Right forelimb (tissue), 1 donor: ENCODE data around the gene MGA.

Experiments
- DNase-seq: peaks from one replicate; pipeline ENCODE4 v3.0.0-alpha.2; 2018

The MGA gene

DNA sequence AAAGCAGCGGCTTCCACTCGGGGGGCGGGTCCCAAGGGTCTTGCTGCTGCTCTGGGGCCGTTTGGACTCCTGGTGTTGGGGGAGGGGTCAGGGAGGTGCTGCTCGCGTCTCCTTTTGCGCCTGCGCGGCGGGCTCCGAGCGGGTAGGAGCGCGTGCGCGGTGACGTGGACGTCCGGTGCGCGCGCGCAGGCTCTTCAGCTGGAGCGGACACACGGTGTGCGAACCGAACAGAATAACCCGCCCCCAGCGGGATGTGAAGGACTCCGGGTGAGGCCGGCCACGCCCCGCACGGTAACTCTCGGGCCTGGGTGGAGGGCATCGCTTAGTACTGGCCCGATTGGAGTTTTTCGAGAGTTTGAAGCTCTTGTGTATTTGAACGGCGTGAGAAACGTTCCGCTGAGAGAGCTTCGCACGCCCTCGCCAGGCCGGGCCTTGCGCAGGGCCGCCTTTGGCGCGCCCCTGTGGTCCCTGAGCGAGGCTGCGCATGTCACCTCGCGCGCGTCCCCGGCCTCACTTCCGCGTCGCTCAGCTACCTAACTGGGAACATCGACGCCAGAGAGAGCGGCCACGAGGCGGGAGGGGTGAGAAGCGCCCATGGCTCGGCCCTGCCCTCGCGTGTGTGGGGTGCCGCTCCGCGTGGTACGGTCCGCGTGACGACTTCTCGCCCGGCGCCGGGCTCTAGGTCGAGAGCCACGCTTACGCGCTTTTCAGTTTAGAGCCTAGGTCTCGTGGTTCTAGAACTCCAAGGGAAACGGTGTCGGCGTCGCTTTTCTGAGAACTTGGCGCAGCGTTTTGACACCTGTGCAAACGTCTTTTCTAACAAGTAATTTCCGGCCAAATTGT is at the start of gene MGA:
MGA (plus strand) TSS at position 171 of the 843 bp plus-strand sequence.
- DNase-seq = peak; percentile 95

DNA sequence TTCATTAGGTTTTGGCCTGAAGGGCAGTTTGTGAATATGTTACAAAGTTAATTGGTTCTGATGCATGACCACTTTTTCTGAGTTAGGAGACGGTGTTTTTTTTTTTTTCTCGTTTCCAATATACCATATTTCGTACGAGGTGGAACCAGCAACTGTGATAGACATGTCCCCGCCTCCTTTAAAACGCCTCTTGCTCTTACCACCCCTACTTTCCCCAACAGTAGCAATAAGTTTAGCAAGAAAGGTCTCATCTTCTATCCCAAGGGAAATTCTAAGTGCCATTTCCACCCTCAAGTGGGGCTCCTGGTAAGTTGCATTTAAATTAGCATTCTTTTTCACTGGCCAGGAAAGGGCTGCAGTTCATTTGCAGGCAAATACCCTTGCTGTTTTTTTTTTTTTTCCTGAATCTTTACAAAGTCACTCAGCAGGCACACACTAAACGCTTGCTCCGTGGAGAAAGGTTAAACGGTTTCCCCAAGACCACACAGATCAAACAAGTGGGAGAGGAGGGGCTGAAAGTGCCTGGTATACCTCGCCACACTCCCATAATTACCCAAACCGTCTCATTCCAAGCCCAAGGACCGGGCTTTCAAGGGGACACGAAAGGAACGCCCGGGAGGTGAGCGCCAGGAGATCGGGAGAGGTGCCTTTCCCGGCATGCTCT is 39.5 kb upstream of the MGA start:
- no peak for DNase-seq

DNA sequence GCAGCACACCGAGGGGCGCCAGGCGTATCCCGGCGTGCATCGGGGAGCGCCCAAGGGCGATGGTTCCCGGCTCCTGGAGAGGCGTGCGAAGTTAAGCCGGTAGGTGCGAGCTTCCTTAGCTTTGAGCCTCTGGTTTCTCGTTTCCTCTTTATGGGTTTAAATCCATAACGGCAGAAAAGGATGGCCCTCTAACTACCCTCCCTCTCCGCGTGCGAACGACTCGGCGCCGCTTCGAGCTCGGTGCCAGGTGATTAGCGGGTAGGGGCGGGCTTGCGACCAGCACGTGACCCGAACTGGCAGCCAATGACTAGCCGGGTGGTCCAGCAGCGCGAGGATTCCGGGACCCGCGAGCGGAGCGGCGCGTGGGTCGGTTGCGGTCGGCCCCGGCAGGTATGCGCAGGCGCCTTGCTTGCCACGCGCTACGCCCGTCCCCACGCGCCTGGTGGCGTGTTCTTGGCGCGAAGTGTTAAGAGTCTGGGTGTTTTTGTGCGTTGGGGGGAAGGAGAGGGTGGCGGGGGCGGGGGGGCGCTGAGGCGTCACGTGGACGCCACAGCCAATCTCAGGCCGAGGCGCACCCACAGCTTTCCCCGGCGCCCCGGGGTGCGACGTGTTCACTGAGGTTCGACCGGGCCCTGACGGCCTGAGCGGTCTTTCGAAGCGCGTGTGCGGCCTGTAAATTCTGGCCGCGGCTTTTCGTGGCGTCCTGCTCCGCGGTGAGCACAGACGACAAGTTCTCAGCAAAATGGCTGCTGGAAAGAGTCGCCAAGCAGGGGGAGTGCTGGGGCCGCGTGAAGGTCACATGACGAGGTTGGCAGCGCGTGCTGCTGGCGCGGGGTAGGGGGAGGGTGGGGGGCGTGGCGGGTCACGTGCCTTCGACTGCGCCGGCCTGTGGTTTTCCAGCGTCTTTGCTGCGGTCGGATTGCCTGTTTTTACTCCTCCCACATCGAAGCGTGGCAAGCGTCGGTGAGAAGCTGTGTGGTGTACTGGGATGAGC is 38.7 kb upstream of the MGA start:
- peak; percentile 96 for DNase-seq

DNA sequence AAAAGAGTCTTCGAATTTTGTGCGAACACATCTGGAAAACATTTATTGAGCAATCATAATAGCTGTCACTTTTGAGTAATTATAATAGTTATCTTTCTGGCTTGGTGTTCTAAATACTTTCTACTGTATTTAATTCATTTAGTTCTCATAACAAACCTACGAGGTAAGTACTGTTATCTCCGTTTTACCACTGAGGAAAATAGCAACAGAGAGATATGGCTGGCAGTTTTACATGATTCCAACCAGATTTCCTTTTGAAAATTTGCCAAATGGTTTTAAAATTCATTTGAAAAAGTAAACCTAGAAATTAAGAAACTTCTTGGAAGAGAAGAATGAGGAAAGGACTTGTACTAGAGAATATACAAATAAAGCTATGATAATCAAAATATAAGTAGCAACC is 37.3 kb upstream of the MGA start:
- no peak for DNase-seq

DNA sequence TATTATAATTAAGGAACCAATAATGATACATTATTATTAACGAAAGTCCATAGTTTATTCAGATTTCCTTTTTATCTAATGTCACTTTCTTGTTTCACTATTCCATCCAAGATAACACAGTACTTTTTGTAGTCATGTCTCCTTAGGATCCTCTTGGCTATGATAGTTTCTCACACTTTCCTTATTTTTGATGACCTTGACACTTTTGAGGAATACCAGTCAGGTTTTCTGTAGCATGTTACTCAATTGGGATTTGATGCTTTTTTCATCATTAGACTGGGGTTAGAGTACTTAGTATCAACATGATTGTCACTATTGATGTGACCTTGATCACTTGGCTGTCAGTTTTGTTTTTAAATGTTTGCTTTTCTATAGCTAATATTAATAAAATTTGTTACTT is 33.0 kb upstream of the MGA start:
- no peak for DNase-seq

DNA sequence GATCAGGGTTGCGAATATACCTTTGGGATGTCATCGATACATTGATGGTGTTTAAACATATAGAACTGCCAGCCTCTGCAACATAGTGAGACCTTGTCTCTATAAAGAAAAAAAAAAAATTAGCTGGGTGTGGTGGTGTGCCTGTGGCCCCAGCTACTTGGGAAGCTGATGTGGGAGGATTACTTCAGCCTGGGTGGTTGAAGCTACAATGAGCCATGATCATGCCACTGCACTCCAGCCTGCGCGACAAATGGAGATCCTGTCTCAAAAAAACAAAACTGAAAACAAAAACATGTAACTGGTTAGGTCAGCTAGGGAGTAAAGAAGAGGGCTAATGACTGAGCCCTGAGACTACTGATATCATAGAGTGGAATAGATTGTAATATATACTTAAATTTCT is 30.7 kb upstream of the MGA start:
- DNase-seq = no peak

DNA sequence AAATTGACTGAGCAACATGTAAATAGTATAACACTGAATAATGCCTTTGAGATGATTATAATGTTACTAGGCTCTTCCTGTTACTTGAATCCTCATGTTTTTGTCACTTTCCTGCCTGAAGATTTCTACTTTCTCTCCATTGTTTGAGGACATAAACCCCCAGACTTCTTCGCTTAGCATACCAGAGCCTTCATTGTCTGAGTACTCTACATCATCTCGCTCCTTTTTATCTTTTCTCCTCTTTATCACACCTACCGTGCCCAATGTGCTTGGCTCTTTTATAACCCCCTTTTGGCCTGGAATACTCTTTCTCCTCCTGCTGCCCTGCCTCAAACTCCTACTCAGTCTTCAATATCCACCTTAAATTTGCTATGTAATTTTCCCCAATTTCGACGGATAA is 30.3 kb upstream of the MGA start:
- no peak for DNase-seq

DNA sequence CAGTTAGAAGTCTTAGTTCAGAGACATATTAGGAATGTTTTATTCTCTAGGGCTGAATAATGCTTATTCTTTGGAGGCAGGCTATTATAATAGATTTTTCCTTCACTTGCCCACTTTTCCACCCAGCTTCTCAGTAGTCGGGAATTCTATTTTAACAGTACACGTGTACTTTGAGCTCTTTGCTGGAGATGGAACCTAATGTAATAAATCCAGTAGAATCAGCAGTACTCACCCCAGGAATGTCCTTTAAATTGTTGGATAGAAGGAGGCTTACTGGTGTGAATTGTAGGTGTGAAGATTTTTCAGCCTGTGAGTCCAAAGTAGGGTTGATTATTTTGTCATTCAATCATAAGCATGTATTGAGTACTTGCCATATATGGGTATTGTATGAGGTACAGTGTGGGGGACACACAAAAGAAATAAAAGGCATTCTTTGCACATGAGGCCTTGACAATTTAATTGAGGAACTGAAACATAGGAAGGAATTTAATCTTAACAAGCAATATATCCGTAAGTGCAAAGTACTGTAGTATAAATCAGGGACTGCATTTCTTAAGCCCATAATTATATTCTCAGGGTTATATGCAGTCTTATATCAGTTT is 29.5 kb upstream of the MGA start:
- DNase-seq = no peak

DNA sequence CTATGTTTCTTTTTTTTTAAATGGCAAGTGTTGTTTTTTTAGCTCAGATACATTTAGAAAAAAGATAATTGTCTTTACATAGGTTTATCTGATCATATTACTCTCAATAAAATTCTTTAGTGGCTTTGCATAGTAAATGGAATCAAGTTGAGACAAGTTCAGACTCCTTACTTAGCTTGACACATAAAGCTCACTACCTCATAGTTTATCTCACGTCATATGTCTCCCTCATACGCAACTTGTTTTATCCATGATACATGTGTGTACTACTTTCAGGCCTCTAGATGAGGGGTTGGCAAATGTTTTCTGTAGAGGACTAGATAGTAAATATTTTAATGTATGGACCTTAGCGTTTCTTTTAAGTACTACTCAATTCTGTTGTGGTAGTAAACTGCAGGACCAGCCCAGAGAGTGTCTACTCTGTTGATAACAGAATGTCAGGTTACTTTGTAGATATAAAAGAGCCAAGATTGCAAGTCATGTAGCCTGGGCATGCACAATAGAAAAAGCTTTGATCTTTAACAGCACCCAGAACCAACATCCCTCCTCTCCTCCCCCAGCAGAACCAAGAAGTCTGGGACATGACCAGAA is 28.2 kb upstream of the MGA start:
- no peak for DNase-seq

DNA sequence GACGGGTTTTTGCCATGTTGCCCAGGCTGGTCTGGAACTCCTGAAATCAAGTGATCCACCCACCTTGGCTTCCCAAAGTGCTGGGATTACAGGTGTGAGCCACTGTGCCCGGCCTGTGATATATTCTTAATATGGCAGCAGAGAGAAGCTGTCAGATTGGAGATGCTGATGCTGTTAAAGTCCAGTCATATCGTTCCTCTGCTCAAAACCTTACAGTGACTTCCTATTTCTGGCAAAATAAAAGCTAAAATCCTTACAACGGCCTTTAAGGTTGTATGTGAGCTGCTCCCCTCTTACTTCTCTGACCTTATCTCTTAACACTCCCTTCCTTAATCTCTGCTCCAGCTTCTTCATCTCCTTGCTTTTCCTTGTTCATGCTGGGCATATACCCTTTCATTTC is 26.6 kb upstream of the MGA start:
- no peak for DNase-seq

DNA sequence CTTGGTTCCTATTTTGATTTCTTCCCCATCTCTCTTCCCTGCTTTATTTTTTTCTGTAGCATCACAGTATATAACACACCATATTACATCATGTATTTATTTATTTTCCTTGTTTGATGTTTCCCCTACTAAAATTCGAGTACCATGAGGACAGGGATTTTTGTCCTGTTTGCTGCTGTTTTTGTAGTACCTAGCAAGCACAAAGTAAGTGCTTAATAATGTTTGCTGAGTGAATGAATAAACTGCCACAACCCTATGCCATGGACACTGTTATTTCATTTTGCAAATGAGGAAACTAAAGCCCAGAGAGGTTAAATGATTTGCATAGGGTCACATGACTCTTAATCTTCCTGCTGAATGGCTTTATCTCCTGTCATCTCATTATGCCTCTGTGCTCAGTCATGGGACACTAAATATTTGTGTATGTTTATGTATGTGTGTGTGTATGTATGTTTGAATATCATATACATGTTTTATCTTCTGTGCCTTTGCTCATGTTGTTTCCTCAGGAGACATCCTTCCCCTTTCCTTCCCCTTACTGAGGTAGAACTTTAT is 26.1 kb upstream of the MGA start:
- DNase-seq = no peak

DNA sequence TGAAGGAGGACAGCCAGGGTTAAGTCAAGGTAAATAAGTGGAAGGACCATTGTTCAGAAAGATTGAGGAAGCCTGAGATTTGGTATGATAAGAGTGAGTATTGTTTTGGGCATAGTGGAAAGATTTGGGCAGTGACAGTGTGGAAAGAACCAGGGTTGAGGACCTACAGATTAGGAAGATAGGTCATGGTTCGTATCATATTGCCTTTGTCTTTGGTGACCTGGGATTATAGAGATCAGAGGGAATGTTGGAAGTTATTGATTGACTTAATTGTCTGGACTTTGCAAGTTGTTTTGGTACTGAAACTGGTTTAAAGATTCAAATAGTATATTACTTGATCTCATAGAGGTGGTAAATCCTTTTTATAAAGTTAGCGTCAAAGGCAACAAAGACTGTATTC is 23.1 kb upstream of the MGA start:
- DNase-seq = no peak

DNA sequence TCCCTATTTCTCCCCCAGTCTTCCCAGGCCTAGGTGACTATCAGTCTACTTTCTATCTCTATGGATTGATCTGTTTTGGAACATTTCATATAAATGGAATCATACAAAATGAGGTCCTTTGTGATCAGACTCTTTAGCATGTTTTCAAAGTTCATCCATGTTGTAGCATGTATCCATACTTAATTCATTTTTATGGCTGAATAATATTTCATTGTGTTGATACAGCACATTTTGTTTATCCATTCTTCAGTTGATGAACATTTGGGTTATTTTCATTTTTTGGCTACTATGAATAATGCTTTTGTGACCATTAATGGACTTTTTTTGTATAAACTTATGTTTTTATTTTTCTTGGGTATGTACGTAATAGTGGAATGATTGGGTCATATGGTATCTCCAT is 19.2 kb upstream of the MGA start:
- no peak for DNase-seq

DNA sequence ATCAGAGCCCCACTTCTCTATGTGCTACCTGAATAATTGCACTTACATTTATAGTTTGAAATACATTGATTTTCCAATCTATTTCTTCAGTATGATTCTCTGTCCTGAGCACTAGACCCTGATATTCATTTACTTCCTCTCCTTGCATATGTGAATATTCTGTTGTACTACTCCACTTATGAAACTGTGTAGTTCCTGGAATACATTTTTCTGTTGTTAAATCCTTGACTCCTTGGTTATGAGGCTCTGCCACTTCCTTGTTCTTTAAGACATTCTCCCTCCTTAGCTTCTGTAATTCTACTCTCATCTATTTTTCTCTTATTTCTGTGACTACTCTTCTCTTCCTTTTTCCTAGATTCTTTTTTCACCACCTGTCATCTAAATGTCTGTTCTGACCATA is 12.9 kb upstream of the MGA start:
- DNase-seq = no peak

DNA sequence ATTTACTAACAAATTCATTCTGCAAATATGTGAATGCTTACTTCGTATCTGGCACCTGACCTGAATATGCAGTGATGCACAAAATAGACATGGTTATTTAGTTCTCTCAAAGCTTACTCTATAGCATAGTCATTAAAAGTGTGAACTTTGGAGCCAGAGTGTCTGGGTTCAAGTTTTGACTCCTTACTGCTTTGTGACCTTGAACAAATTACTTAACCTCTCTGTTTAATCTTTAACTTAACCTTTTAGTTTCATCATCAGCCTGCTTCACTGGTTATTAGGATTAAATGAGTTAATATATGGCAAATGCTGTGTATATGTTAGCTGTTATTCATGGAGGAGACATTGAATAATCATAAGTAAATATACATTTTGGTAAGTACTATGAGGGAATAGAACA is 12.1 kb upstream of the MGA start:
- no peak for DNase-seq

DNA sequence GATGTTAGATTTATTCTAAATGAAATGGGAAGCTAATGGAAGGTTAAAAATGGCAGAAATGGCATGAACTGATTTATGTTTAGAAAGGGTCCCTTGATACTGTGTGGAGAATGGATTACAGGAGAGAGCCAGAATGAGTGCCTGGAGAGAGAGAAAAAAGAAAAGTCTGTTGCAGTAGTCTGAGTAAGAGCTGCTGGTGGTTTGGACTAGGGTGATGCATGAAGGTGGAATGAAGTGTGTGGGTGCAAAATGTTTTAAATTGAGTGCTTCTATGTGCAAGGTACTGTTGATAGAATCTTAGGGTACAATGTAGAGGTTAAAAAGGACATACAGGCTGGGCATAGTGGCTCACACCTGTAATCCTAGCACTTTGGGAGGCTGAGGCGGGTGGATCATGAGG is 11.4 kb upstream of the MGA start:
- DNase-seq = no peak

DNA sequence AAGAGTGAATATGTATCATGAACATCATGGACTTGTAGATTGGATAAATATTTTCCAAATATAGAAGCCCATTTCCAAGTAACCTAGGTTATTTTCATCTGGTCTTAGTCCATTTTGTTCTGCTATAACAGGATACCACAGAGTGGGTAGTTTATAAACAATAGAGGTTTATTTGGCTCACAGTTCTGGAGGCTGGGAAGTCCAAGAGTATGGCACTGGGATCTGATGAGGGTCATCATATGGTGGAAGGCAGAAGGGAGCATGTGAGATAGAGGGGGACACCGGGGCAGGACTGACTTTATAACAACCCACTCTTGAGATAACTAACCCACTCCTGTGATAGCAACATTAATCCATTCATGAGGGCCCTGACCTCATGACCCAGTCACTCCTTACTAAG is 9.4 kb upstream of the MGA start:
- no peak for DNase-seq

DNA sequence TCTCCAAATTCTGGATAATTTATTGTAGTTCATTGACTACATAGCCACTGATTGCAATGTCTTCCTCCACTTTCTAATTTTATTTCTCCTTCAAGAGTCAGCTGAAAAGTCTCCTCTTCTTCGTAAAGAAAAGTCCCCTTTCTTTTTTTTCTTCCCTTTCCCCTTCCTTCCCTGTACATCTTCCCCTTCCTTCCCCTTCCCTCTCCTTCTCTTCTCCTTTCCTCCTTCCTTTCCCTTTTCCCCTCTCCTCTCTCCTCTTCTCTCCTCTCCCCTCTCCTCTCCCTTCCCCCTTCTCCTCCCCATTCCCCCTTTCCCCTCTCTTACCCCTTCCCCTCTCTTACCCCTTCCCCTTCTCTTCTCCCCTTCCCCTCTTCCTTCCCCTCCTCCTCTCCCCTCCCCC is 8.8 kb upstream of the MGA start:
- DNase-seq = no peak

DNA sequence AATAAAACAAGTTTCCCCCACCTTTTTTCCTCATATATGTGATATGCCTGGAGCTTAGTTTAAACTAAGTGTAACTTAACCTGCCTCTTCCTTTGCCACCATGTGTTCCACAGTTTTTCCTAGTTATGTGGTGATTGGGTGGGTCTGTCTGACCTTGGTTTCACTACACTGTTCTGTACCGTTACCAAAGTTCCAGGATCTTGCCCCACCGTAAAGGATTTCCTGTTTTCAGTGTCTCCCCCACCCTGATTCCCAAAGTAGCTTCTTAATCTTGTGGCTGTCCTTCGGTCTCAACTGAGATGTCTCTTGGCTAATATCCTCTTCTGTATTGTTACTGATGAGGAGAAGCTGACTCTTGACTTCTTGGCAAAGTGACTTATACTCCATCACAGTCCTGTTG is 6.4 kb upstream of the MGA start:
- DNase-seq = no peak

DNA sequence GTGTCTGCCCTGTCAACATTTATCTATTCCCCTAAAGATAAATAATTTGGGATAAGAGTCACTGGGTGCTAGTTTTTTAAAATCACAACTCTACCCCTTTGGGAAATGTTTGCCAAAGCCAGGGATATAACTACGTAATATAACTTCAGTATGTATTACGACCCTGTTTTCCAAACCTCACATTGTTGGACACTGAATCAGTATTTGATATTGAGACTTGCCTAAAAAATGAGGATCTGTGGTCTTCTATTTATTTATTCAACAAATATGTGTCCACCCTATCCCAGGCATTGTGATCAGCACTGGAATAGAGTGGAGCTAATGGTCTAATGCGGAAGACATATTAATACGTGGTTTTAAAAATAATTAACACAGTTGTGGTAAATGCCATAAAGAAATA is 4.5 kb upstream of the MGA start:
- DNase-seq = no peak

DNA sequence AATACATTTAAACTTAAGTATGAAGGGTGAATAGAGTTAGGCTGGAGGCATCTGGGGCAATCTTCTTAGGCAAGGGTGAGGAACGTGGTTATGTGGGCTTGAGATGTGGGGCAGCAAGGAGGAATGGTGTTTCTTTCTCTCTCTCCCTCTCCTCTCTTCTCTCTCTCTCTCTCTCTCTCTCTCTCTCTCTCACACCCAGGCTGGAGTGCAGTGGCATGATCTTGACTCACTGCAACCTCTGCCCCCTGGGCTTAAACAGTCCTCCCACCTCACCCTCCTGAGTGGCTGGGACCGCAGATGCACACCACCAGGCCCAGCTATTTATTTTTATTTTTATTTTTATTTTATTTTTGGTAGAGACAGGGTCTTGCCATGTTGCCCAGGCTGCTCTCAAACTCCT is 4.0 kb upstream of the MGA start:
- DNase-seq = no peak

DNA sequence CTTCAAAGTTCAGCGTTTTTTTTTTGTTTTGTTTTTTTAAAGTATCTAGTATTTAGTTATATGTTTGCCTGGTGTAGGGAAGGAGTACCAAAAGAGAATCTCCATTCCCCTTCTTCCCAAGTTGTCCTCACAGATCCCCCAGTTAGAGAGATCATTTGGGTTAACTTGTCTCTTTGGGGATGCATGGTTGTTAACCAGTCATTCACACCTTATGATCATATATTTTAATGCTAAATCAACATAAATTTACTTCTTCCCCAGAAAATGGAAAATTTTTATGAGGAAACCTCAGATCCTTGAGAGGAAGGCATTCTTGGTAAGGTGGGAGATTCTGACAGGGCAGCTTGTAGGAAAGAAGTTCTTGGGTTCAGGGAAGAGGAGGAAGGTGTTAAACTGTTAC is 1.5 kb upstream of the MGA start:
- DNase-seq = no peak
